Retina (tissue), 1 donor: ENCODE measurements around the gene ZNF385A.
"Not testable (repeated sequence)": the region's sequence is repeated elsewhere in the genome, so short reads cannot be mapped to it uniquely, and the experiment has no call there.

Source experiments
- DNase-seq: peaks from one replicate; pipeline ENCODE4 v3.0.0-alpha.2; 2016

ZNF385A gene

GRCh38 chr12:54372113-54372806, 12.3 kb downstream of the ZNF385A start:
- DNase-seq = no peak

- no peak for DNase-seq
These were observed 13.0 kb downstream of the ZNF385A start for GRCh38 chr12:54371328-54372112.

GRCh38 chr12:54370171-54370730, 14.3 kb downstream of the ZNF385A start:
- DNase-seq = peak; percentile 88

GRCh38 chr12:54369597-54370131, 14.9 kb downstream of the ZNF385A start:
- no peak for DNase-seq

GRCh38 chr12:54368709-54369596, 15.6 kb downstream of the ZNF385A start:
- peak; percentile 85 for DNase-seq

DNA sequence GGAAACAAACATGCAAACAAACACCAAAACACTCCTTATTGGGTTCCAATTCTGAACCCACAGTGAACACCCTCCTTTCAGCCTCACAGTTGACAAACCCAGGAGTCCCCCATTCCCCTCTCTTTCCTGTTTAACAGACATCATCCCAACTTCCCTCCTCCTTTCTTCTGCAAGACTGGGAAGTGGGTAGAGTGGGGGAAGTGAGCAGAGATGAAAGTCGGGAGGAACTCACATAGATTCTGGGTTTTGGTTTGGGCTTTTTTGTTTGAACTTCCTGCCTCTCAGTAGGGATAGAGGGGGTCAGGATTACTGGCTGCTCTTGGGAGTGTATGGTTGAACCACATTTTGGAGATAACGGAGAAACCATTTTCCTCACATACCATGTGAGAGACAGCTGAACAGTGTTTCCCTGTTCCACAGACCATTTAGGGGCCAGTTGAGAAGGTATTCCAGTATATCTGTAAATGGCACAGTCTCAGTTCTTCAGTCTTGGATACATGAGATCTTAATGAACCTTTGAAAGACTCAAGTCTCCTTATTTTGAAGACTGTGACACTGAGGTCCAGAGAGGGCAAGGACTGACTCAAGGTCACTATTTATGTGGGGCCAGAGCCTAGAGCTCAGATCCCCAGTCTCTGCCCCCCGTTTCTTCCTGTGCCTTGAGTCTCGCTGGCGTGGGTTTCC, 16.4 kb downstream of the ZNF385A start:
- no peak for DNase-seq

DNA sequence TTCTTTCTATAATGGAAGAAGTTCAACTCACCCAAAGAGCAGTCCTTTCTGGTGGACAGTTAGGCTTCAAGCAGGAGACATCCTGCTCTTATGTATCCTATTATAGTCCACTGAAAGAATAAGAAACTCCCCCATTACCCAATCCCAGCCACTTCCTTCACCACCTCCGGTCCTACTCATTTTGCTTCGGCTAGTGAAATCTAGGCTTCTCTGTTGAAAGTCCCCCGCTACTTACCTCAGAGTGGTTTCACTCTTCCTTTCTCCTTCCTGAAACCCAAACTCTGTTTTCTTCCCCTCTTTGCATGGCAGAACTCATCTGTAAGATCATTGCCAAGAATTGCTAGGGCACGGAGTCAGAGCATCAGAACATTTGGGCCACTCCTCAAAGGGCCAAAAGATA, 20.1 kb downstream of the ZNF385A start, which contains the start of gene GPR84:
Gene GPR84 (minus strand): TSS at position 74 of the 400 bp plus-strand sequence. CDS start 635 bp downstream, outside the sequence.
- no peak for DNase-seq

- DNase-seq = no peak
These were observed 20.9 kb downstream of the ZNF385A start for GRCh38 chr12:54363618-54364017.

DNA sequence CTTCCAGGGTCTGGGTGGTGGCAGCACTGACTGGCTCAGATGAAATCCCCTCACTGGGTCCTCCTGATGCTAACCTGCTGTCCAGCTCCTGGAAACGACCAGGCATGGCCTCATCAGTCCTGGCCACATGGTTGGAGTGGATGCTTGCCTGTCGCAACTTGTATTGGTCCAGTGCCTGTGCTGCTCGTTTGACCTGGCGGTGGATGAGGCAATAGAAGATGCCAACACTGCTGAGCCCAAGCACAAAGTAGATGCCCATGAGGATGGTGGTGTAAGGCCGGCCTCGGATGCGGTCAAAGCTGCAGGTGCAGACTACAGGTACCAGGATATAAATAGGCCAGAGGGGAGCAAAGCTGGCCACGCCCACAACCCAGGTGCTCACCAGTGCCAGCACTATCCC, 21.5 kb downstream of the ZNF385A start:
- no peak for DNase-seq

DNA sequence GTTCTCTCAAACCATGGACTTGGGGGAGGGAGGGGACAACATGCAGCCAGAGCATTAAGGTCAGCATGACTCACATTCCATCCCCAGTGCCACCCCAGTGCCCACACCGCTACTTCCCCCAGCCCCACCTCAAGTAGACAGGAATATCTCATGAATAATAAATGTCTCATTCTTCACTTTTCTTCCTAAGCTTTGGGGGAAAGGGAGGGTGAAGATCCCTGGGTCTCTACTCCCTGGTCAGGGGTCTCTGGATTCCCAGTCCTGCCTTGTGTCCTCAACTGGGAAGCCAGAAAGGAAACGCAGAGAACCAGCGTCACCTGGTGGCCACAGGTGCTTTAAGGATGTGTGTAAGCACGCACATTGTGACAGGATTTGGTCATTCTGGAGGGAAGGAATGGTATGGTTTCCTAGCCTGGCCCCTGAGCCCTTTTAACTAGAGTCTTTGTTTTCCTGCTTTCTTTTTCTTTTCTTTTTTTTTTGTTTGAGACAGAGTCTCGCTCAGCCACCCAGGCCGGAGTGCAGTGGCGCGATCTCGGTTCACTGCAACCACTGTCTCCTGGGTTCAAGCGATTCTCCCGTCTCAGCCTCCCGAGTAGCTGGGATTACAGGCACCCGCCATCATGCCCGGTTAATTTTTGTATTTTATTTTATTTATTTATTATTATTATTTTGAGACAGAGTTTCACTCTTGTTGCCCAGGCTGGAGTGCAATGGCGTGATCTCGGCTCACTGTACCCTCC, 23.6 kb downstream of the ZNF385A start:
- peak; percentile 81 for DNase-seq

DNA sequence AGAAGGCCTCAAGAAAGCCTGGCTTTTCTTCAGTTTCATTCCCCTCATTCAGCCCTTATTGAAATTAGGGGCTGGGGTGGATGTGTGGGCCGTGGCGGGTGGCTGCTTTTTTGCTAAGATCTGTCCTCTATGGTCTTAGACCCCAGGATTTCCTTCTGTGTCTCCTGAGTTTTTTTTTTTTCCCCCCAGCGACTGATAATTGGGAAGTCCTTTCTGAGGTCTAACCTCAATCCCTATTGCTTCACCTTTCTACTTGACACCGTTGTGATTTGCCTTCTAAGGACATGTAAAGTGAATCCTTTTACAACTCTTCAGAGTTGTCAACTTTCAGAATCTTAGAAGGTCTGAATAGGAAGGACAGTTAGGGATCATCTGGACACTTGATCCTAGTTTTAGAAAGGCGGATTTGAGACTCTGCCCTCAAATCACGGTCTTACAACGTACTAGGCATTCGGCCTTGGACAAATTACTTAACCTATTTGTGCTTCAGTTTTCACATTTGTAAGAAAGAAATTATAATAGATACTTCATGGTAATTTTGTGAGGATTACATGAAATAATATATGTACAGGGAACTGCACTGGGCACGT, 24.7 kb downstream of the ZNF385A start:
- DNase-seq = no peak

GRCh38 chr12:54358945-54359761, 25.4 kb downstream of the ZNF385A start:
- peak; percentile 91 for DNase-seq

- DNase-seq = no peak
These were observed 26.2 kb downstream of the ZNF385A start for GRCh38 chr12:54358191-54358944.

DNA sequence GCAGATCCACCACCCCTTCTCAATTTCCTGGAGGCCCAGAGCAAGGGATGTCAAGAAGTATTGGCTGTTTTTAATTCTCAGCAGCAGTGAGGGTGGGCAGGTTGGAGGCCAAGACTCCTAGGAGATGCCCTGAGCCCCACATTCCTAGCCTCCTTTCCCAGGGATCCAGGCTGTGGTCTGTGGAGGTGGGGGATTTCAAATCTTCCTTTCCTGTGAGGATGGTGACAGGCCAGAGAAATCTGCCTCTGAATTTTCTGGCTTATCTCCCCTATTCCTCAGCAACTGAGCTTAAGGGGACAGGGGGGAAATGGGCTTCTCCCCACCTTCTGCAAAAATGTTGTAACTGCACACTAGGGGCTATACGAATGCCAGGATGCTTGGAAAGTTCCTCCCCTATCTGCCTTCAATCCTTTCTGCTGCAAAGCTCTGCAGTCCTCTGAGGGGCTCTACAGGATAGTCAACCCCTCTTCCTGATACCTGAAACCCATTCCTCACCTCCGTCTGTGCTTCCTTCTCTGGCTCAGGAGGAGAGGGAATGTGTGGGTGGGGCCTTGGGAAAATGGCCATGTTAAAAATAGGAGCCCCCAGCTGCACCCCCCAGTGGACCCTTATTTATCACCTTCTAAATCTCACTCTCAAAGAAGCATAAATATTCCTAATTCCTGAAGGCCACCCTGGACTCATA, 26.9 kb downstream of the ZNF385A start:
- DNase-seq = no peak

- DNase-seq = peak; percentile 51
These were observed 27.6 kb downstream of the ZNF385A start for GRCh38 chr12:54356951-54357356.

GRCh38 chr12:54356228-54356627, 28.3 kb downstream of the ZNF385A start:
- DNase-seq = no peak

- DNase-seq = no peak
These were observed 29.3 kb downstream of the ZNF385A start for GRCh38 chr12:54355104-54355815.

GRCh38 chr12:54354271-54354670, 30.3 kb downstream of the ZNF385A start:
- DNase-seq = not testable (repeated sequence)
